Stimulated activated CD4-positive, alpha-beta T cell treated with anti-CD3 and anti-CD28 coated beads, Interleukin-1b, Interleukin-23, amount 100 ng/mL, for 24 hours (primary cell): ENCODE results near the gene OSTN.
"Not testable (repeated sequence)": the region's sequence is repeated elsewhere in the genome, so short reads cannot be mapped to it uniquely, and the experiment has no call there.

Experiments used
- DNase-seq, 4 experiments: peaks; one replicate each; pipeline ENCODE4 v3.0.0-alpha.2; 2020; ENCODE audit warnings: low read depth in 4 of 4, low spot score in 1 of 4

OSTN gene

GRCh38 chr3:191263365-191263764 is 64.3 kb downstream of the OSTN start:
- no peak for DNase-seq

DNA sequence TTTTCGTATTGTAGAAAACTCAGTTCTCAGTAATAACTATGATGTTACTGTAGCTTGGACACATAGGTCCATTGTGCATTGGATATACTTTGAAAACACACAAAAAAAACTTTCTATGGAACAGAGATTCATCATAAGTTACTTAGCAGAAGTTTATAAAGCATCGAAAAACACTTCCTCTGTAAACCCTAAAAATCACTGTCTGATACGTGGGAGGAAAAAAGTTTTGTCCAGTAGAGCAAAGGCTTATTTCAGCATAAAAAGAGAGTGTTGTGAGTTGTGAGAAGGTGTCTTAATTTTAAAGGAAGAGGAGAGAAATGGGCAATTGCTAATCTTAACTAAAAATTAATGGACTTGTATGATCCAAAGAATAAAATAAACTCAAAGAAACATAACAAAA is 64.8 kb downstream of the OSTN start:
- no peak for DNase-seq

DNA sequence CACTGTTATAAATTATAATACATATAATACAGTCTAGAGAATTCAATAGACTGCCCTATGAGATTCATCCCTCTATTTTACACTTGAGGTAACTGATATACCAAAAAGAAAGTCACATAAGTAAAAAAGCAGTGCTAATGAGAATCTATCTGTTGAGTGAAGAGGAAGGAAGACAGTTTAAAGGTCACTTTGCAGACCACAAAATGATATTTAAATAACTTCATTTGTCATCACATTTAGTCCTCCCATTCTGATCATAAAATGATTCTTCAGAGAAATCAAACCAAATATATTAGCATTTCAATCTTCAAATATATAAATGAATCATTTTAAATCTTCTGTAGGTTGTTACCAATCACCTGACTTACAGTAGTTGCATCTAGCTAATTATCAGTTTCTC is 69.7 kb downstream of the OSTN start:
- no peak for DNase-seq

GRCh38 chr3:191269289-191270085 is 70.4 kb downstream of the OSTN start:
- no peak for DNase-seq

GRCh38 chr3:191275244-191275643 is 76.2 kb downstream of the OSTN start:
- not testable (repeated sequence) for DNase-seq

- no peak for DNase-seq
Measured at GRCh38 chr3:191275751-191276150, 76.7 kb downstream of the OSTN start.

DNA sequence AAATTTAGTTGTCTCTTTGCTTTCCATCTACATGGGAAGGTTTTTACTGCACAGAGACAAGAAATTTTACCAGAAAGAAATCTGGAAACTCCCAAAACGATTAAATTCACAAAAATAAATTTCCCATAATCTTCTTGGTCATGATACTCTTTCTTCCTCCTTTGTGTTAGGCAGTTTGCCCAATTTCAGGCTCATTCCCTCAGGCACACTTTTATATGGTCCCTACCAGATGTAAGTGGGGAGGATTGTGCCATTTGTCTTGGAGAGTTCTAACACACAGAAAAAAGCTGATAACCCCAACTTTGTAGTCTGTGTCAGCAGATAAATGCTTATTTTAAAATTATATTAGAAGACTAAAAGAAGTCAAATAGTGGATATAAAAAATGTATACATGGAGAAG is 81.1 kb downstream of the OSTN start:
- DNase-seq = no peak

DNA sequence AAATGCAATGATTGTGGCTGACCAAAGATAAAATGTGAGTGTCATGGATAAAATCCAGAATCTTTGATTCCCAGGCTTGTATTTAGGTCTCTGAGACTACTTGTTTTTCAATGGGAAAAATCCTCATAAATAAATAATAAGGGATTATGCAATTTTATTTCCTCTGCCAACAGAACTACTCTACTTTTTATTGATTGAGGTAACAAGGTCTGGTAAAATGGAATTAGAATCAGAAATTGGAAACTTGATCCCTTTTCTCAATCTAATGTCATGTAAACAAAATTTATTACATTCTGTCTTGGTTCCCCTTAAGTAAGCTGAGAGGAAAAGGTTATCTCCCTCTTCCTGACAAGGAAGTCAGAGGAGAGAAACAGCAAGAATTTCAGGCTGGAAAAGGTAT is 81.8 kb downstream of the OSTN start:
- no peak for DNase-seq

GRCh38 chr3:191282251-191283185 is 83.5 kb downstream of the OSTN start:
- DNase-seq = no peak

DNA sequence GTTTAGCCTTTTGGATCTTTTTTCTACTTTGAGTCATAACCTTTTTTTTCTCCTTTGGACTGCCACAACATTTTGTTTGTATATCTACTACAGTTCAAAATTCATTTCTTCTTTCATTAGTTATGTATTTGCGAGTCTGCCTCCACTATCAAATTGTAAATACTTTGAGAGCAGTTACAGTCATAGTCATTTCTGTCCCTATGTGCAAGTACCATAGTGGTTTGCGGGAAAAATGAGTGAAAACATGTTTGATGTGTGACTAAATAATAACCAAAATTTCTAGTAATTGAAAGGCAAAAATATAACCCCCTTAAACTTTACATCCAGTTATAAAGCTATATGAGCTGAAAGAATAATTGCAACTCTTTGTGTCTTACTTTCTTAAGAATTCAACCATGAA is 84.4 kb downstream of the OSTN start:
- no peak for DNase-seq

DNA sequence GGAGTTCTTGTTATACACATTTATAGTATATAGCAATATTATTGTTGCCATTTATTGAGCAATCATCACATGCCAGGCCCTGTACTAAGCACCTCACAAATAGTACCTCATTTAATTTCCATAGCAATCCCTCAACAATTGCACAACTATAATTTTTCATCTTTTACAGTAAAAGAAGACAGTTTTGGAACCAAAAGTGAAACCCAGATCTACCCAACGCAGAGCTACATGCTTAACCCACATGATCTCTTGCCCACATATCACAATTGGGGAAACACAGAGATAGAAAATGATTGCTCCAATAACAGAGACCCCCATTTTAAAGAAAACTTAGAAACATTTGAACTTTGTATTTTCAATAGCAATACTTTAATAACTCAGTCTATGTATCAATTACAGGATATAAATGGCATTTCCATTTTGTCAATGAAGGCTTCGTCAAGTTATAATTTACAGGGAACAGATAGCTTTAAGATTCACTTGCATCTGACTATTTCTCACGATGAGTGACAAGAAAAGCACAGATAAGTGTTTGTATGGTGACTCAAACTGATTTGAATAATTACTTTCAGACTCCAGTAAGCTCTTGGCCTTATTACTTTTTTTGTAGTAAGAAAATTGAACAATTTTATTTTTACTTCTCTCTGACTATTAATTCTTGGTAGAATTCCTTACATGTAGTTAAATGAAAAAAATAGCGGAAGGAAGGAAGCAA is 91.4 kb downstream of the OSTN start:
- no peak for DNase-seq

DNA sequence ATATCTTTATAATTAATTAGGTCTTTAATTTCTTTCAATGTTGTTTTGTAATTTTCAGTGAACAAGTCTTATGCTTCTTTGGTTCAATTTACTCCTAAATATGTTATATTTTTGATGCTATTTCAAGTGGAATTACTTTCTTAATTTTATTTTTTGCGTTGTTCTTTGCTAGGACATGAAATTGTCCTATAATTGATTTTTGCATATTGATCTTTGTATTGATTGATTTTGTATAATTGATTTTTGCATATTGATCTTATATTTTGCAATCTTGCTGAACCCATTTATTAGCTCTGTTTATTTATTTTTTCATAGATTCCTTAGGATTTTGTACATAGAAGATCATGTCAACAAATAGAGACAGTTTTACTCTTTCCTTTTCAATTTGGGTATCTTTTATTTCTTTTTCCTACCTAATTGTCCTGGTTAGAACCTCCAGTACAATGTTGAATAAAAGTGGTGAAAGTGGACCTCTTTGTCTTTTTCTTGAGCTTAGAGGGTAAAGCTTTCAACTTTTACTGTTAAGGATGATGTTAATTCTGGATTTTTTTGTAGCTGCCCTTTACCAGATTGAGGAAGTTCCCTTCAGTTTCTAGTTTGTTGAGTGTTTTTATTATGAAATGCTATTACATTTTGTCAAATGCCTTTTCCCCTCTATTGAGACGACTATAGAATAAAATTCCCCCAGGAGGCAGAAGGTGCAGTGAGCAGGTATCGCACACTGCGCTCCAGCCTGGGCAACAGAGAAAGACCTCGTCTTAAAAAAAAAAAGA is 93.4 kb downstream of the OSTN start:
- DNase-seq = no peak

DNA sequence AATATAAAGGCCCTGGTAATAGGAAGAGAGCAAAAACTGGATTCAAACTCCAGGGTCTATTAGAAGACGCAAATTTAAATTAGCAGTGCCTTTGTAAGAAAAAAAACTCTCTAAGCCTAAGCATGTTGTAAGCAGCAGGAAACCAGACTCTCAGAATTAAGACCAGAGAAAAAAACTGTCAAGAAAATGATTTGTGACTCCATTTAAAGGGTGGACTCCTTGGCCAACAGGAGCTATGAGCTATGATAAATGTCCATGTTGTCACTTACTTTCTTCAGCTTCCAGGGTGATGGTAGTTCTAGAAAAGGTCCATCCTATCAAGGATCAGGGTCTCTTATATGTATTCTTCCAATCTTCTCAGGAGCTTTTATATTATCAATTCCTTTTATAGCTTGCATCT is 95.2 kb downstream of the OSTN start:
- DNase-seq = no peak

DNA sequence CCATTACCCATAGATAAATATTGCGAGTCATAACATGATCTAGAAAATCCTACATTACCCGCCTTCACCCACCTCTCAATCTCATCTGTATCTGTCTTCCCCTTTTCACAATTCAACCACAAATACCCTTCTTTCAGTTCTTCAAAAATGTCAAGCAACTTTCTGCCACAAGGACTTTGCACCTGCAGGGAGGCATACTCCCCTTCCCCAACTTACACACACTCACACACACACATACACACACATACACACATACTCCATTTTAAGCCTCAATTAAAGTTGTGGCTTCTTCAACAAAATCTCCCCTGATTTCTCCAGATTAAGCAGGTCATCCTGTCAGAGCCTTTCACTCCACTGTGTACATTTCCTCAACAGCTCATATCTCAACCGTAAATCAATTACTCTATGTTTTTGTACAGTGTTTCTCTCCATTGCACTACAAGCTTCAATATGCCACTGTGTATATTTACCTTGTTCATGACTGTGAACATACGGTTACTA is 97.0 kb downstream of the OSTN start:
- DNase-seq = no peak

- no peak for DNase-seq
Measured at GRCh38 chr3:191298846-191299245, 99.8 kb downstream of the OSTN start.

DNA sequence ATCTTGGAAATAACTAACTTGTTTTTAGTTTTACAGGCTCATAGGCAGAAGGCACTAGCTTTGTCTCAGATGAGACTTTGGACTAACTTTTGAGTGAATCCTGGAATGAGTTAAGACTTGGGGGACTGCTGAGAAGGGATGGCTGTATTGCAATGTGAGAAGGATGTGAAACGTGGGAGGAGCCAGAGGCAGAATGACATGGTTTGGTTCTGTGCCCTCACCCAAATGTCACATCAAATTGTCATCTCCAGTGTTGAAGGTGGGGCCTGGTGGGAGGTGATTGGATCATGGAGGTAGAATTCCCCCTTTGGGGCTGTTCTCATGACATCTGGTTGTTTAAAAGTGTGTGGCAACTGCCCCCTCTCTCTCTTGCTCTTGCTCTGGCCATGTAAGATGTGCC is 101.4 kb downstream of the OSTN start:
- DNase-seq = no peak

DNA sequence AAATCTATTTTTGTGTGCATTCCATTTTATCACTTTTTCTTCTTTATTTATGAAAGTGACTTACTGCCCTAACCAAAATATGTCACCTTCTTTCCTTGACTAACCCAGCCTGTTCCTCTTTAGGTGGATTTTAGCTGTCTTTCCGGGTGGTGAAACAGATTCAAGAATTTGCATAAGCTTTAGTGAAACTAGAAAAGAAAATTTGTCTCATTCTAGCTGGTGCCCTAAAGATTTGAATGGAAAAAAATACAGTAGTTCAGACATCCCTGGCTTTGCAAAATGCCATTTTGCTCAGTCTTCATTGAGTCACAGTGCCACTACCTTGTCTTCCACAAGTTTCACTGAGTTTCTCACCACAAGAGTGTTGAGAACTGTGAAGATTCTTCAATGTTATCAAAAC is 102.0 kb downstream of the OSTN start:
- no peak for DNase-seq

DNA sequence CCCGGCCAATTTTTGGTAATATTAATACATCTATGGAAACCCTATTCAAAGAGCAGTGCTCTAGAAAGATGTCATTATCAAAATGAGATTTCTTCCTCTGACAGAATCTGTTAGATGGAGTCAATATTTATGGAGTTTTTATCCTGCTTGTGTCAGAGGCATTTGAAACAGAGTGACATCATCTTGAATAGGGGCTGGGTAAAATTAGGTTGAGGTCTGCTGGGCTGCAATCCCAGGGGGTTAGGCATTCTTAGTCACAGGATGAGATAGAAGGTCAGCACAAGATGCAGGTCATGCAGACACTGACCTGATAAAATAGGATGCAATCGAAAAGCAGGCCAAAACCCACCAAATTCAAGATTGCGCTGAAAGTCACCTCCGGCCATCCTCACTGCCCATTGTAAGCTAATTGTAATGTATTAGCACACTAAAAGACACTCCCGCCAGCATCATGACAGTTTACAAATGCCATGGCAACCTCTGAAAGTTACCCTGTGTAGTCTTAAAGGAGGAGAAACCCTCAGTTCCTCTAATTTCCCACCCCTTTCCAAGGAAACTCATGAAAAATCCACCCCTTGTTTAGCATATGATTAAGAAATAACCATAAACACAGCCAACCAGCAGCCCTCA is 102.9 kb downstream of the OSTN start:
- no peak for DNase-seq

DNA sequence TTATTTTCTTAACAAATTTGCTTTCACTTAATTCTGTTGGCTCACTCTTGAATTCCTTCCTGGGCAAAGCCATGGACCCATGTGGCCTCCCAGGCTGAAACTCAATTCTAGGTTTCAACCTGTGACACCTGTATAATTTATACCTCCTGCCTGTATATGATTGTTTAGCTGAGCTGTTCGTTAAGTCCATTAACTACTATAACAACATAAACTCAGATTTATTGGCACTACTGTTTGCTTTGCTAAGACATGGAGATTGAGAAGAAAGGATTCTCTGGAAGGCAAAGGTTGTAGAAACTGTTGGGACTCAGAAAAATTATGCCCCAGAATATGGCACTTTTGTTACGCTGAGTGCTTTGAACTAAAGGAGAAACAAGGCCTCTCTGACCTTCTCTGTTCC is 103.4 kb downstream of the OSTN start:
- DNase-seq = no peak

GRCh38 chr3:191303596-191303995 is 104.6 kb downstream of the OSTN start:
- DNase-seq = no peak
